GM23338 (cell line): Measurements from ENCODE around the gene MAP4. TPM values are rescaled to one million over a fixed set of nuclear protein-coding genes. Genes with fewer than 3 reads are reported as not detected.

Experiments used
- ATAC-seq: fragments of 200-7000 bp; cut with Tn5 transposase; 3 replicates; pipeline ENCODE4 v1.9.1; 2020
- DNase-seq: peaks from one replicate; pipeline ENCODE4 v3.0.0-alpha.2; 2015; ENCODE audit warnings: low spot score
- H2AFZ ChIP-seq: fragments of 200-600 bp; sonication (generic); 2 replicates; pipeline ENCODE4 v1.8.0; 2016; ENCODE audit warnings: antibody characterized with exemption, mild to moderate bottlenecking, moderate library complexity
- H3F3A ChIP-seq: fragments of 200-600 bp; sonication (generic); replicated peaks from 2 replicates; pipeline ENCODE4 v1.8.0; 2017; ENCODE audit warnings: antibody characterized with exemption, mixed run types, low read depth
- H3K27ac ChIP-seq: fragments of 200-600 bp; sonication (generic); 2 replicates; pipeline ENCODE4 v1.6.1; 2016; ENCODE audit warnings: low read depth
- H3K27me3 ChIP-seq: fragments of 200-600 bp; sonication (generic); 2 replicates; pipeline ENCODE4 v1.8.0; 2016; ENCODE audit warnings: mild to moderate bottlenecking, mixed run types, moderate library complexity; ENCODE audit not compliant: insufficient read depth
- H3K36me3 ChIP-seq: fragments of 200-600 bp; sonication (generic); 2 replicates; pipeline ENCODE4 v1.8.0; 2016; ENCODE audit warnings: mild to moderate bottlenecking; ENCODE audit not compliant: insufficient read depth
- H3K4me1 ChIP-seq: fragments of 200-600 bp; sonication (generic); 2 replicates; pipeline ENCODE4 v1.8.0; 2016; ENCODE audit warnings: mild to moderate bottlenecking, moderate library complexity; ENCODE audit not compliant: insufficient read depth
- H3K4me2 ChIP-seq: fragments of 200-600 bp; sonication (generic); 2 replicates; pipeline ENCODE4 v1.7.1; 2017; ENCODE audit warnings: mixed run types
- H3K4me3 ChIP-seq: fragments of 200-600 bp; sonication (generic); 2 replicates; pipeline ENCODE4 v1.6.1; 2016; ENCODE audit warnings: mixed run types
- H3K79me2 ChIP-seq: fragments of 200-600 bp; sonication (generic); replicated peaks from 2 replicates; pipeline ENCODE4 v1.8.0; 2017; ENCODE audit warnings: mild to moderate bottlenecking; ENCODE audit not compliant: insufficient read depth
- H3K9me2 ChIP-seq: fragments of 200-600 bp; sonication (generic); 2 replicates; pipeline ENCODE4 v1.8.0; 2017; ENCODE audit not compliant: insufficient read depth
- H4K20me1 ChIP-seq: fragments of 200-600 bp; sonication (generic); replicated peaks from 2 replicates; pipeline ENCODE4 v1.8.0; 2017; ENCODE audit warnings: mild to moderate bottlenecking; ENCODE audit not compliant: insufficient read depth
- H3K27ac Mint-ChIP-seq: 2 replicates; pipeline ENCODE4 v1.8.0; 2020; ENCODE audit warnings: inconsistent platforms, mild to moderate bottlenecking, moderate library complexity, mixed read lengths
- H3K27me3 Mint-ChIP-seq: 3 replicates; pipeline ENCODE4 v1.8.0; 2022; ENCODE audit warnings: low read depth, mild to moderate bottlenecking, moderate library complexity, mixed read lengths, inconsistent platforms; ENCODE audit not compliant: insufficient read depth, poor library complexity
- H3K36me3 Mint-ChIP-seq: 3 replicates; pipeline ENCODE4 v1.8.0; 2021; ENCODE audit warnings: low read depth, mild to moderate bottlenecking, inconsistent platforms, moderate library complexity, mixed read lengths
- H3K4me1 Mint-ChIP-seq: 3 replicates; pipeline ENCODE4 v1.8.0; 2020; ENCODE audit warnings: mild to moderate bottlenecking, inconsistent platforms, mixed read lengths
- H3K4me3 Mint-ChIP-seq: 3 replicates; pipeline ENCODE4 v1.8.0; 2021; ENCODE audit warnings: moderate library complexity, mild to moderate bottlenecking, inconsistent platforms, mixed read lengths
- H3K9me3 Mint-ChIP-seq: 3 replicates; pipeline ENCODE4 v1.8.0; 2020; ENCODE audit warnings: moderate library complexity, mild to moderate bottlenecking, inconsistent platforms, mixed read lengths
- ETS1 ChIP-seq: IDR thresholded peaks from 2 replicates; pipeline ENCODE4 v1.6.1; 2016; ENCODE audit warnings: antibody characterized with exemption
- EZH2phosphoT487 ChIP-seq: fragments of 200-600 bp; sonication (generic); IDR thresholded peaks from one replicate; pipeline ENCODE4 v1.8.1; 2018; ENCODE audit warnings: antibody characterized with exemption; ENCODE audit not compliant: unreplicated experiment
- JUNB ChIP-seq: IDR thresholded peaks from one replicate; pipeline ENCODE4 v1.6.1; 2016; ENCODE audit warnings: antibody characterized with exemption; ENCODE audit not compliant: unreplicated experiment
- NANOG ChIP-seq: IDR thresholded peaks from 2 replicates; pipeline ENCODE4 v1.6.1; 2016; ENCODE audit warnings: antibody characterized with exemption, borderline replicate concordance
- POLR2AphosphoS5 ChIP-seq: IDR thresholded peaks from 2 replicates; pipeline ENCODE4 v1.6.1; 2016; ENCODE audit warnings: antibody characterized with exemption, low read depth
- REST ChIP-seq: IDR thresholded peaks from one replicate; pipeline ENCODE4 v1.6.1; 2018; ENCODE audit warnings: antibody characterized with exemption; ENCODE audit not compliant: unreplicated experiment
- STAT1 ChIP-seq: IDR thresholded peaks from one replicate; pipeline ENCODE4 v1.6.1; 2016; ENCODE audit warnings: antibody characterized with exemption; ENCODE audit not compliant: unreplicated experiment
- ZNF114 ChIP-seq: fragments of 250-450 bp; sonication (Bioruptor Pico); IDR thresholded peaks from 2 replicates; pipeline ENCODE4 v1.5.0; 2020; ENCODE audit warnings: mild to moderate bottlenecking, moderate library complexity
- polyA plus RNA-seq: library from polyadenylated mRNA; unstranded; fragments of >200 nt; fragmentation: Nextera tagmentation; extraction: Ambion mirVana; gene quantifications from 2 replicates; pipeline ENCODE4 v1.2.1, GENCODE V29; 2016
- total RNA-seq: library from RNA; depleted of rRNA; stranded (reverse); fragments of >200 nt; shearing (Covaris generic); gene quantifications from 2 replicates; pipeline ENCODE4 v1.2.3, GENCODE V29; 2014

MAP4 gene
- total and polyA plus RNA-seq, 2 experiments from 2014 or later: 103 to 113 TPM

- TF ChIP-seq JUNB (no peak), ETS1 (no peak), NANOG (no peak), EZH2phosphoT487 (no peak)
Observed at GRCh38 chr3:48047841-48048464, 31.7 kb upstream of the MAP4 start (continued).

DNA sequence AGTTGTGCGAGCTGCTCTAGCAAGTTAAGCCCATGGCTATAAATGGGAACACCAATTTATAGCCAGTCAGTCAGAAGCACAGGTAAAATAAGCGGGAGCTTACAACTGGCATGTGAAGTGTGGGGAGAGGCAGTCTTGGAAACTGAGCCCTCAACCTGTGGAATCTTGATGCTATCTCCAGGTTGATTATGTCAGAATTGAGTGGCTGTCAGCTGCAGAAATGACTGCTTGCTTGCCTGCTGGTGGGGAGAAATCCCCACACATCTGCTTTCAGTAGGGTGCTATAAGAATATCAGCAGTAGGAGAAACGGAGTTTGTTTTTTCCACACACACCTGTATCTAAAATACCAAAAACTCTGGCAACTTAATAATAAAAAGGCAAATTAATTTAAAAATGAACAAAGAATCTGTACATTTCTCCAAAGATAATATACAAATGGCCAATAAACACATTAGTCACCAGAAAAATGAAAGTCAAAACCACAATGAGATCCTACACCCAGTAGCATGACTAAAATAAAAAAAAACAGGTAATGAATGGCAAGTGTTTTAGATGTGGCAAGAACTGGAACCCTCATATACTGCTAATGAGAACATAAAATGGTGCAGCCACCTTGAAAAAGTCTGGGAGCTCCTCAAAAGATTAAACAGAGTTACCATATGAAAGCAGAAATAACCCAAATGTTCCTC lies 26.0 kb upstream of the MAP4 start:
- peaks cover 20% of the 10 kb centered on the region for H4K20me1 ChIP-seq
- Mint-ChIP-seq H3K27ac (no peak overlapping the region), H3K9me3 (no peaks in the 10 kb centered on the region), H3K4me1 (peaks cover 6% of the 10 kb centered on the region), H3K27me3 (no peaks in the 10 kb centered on the region), H3K36me3 (peaks cover 7% of the 10 kb centered on the region; the same call in 2 of the 3 replicates), H3K4me3 (no peak overlapping the region)
- ATAC-seq (no peak), DNase-seq (no peak)
- H3K9me2 ChIP-seq: no peaks in the 10 kb centered on the region
- H3K4me3 ChIP-seq: no peak overlapping the region
- no peak overlapping the region for H2AFZ ChIP-seq
- H3K4me1 ChIP-seq: peaks cover 9% of the 10 kb centered on the region
- H3K79me2 ChIP-seq: peaks cover 82% of the 10 kb centered on the region
- no peak for TF ChIP-seq POLR2AphosphoS5
- no peak for TF ChIP-seq ZNF114
- TF ChIP-seq REST: no peak
- TF ChIP-seq STAT1: no peak
- no peak for TF ChIP-seq ETS1
- peak overlapping the region; percentile 11; the same call in 1 of the 2 replicates for H3K27ac ChIP-seq
- no peaks in the 10 kb centered on the region for H3K36me3 ChIP-seq
- no peaks in the 10 kb centered on the region for H3F3A ChIP-seq
- H3K4me2 ChIP-seq: no peak overlapping the region
- H3K27me3 ChIP-seq: no peaks in the 10 kb centered on the region
